ENCODE data around the gene MTA1.

DNA sequence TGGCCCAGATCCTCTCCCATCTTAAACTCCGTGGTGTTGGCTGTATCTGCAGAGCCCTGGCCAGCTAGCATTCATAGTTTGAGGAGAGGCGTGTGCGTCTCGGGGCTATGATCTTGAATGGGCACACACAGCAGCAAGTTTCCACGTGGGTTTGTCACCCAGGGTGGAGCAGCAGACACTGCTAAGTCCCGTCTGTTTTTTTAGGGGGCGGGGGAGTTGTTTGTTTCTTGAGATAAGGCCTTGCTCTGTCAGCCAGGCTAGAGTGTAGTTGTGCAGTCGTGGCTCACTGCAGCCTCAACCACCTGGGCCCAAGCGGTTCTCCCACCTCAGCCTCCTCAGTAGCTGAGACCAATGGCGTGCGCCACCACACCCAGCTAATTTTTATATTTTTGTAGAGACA is 41.4 kb upstream of the MTA1 start:
- TF ChIP-seq, protein P1, sequence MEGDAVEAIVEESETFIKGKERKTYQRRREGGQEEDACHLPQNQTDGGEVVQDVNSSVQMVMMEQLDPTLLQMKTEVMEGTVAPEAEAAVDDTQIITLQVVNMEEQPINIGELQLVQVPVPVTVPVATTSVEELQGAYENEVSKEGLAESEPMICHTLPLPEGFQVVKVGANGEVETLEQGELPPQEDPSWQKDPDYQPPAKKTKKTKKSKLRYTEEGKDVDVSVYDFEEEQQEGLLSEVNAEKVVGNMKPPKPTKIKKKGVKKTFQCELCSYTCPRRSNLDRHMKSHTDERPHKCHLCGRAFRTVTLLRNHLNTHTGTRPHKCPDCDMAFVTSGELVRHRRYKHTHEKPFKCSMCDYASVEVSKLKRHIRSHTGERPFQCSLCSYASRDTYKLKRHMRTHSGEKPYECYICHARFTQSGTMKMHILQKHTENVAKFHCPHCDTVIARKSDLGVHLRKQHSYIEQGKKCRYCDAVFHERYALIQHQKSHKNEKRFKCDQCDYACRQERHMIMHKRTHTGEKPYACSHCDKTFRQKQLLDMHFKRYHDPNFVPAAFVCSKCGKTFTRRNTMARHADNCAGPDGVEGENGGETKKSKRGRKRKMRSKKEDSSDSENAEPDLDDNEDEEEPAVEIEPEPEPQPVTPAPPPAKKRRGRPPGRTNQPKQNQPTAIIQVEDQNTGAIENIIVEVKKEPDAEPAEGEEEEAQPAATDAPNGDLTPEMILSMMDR (IDR thresholded peaks at IDR 0.05): no peak
- no peak for TF ChIP-seq POLR2A (IDR thresholded peaks at IDR 0.05)
- TF ChIP-seq POLR2AphosphoS5 (IDR thresholded peaks at IDR 0.05): no peak
- TF ChIP-seq EP300 (IDR thresholded peaks at IDR 0.05): no peak

Measured in upper lobe of left lung (tissue), 4 donors.